IMR-90 (cell line): ENCODE results near the gene TEX13A. TPM values are rescaled to one million over a fixed set of nuclear protein-coding genes. Genes with fewer than 3 reads are reported as not detected.

Experiments used
- ATAC-seq: fragments of 200-7000 bp; cut with Tn5 transposase; 2 replicates; pipeline ENCODE4 v1.9.1; 2020; ENCODE audit warnings: low read depth, mild to moderate bottlenecking, moderate library complexity
- BruUV-seq: library from RNA; stranded (reverse); fragments of 400-500 nt; replicated peaks from 2 replicates; lab custom pipeline; 2021; lab: Mats Ljungman, UMichigan
- CTCF ChIA-PET: fragments of 300-600 bp; formaldehyde crosslinking; extraction: SDS; loops from one replicate; lab custom pipeline; 2021; ENCODE audit warnings: antibody characterized with exemption; lab: Yijun Ruan, JAX
- POLR2A ChIA-PET: fragments of 300-600 bp; sonication (Branson Sonifier 250); formaldehyde crosslinking; loops from one replicate; lab custom pipeline; 2022; ENCODE audit warnings: antibody characterized with exemption; ENCODE audit not compliant: unreplicated experiment; lab: Charles Lee
- DNase-seq: peaks from one replicate; pipeline ENCODE4 v3.0.0; 2013
- H2AFZ ChIP-seq: replicated peaks from 2 replicates; pipeline ENCODE3; 2013; ENCODE audit warnings: low read length, mild to moderate bottlenecking; ENCODE audit not compliant: poor library complexity
- H2AK5ac ChIP-seq: 2 replicates; pipeline ENCODE4 v1.6.1; 2013; ENCODE audit warnings: low read depth, low read length, inconsistent platforms
- H2AK9ac ChIP-seq: replicated peaks from 2 replicates; pipeline ENCODE3; 2013; ENCODE audit warnings: mild to moderate bottlenecking, low read depth, low read length, moderate library complexity; ENCODE audit not compliant: poor library complexity
- H2BK120ac ChIP-seq: 2 replicates; pipeline ENCODE4 v1.6.1; 2013; ENCODE audit warnings: low read depth, low read length, inconsistent platforms
- H2BK15ac ChIP-seq: 3 replicates; pipeline ENCODE4 v1.6.1; 2013; ENCODE audit warnings: low read depth, low read length, inconsistent platforms
- H2BK20ac ChIP-seq: 2 replicates; pipeline ENCODE4 v1.6.1; 2013; ENCODE audit warnings: low read depth, mild to moderate bottlenecking, inconsistent platforms, low read length, moderate library complexity
- H2BK5ac ChIP-seq: 2 replicates; pipeline ENCODE4 v1.6.1; 2013; ENCODE audit warnings: mild to moderate bottlenecking, low read depth, low read length, inconsistent platforms; ENCODE audit not compliant: poor library complexity, severe bottlenecking
- H3K14ac ChIP-seq: replicated peaks from 2 replicates; pipeline ENCODE4 v1.6.1; 2013; ENCODE audit warnings: low read depth, low read length, inconsistent platforms
- H3K18ac ChIP-seq: 2 replicates; pipeline ENCODE4 v1.6.1; 2013; ENCODE audit warnings: low read depth, low read length, control low read depth
- H3K23ac ChIP-seq: 2 replicates; pipeline ENCODE4 v1.6.1; 2013; ENCODE audit warnings: low read depth, low read length, inconsistent platforms
- H3K27ac ChIP-seq: 2 replicates; pipeline ENCODE4 v1.5.1; 2013; ENCODE audit warnings: mild to moderate bottlenecking, control low read depth, low read length; ENCODE audit not compliant: insufficient read depth
- H3K27me3 ChIP-seq: 2 replicates; pipeline ENCODE4 v1.6.1; 2013; ENCODE audit warnings: low read length; ENCODE audit not compliant: control insufficient read depth, insufficient read depth
- H3K36me3 ChIP-seq: 2 replicates; pipeline ENCODE4 v1.6.1; 2013; ENCODE audit warnings: low read length, mixed read lengths; ENCODE audit not compliant: control insufficient read depth, insufficient read depth
- H3K4ac ChIP-seq: 2 replicates; pipeline ENCODE4 v1.6.1; 2013; ENCODE audit warnings: low read depth, low read length, inconsistent platforms
- H3K4me1 ChIP-seq: 2 replicates; pipeline ENCODE4 v1.6.1; 2013; ENCODE audit warnings: low read length, mixed read lengths; ENCODE audit not compliant: control insufficient read depth, insufficient read depth
- H3K4me2 ChIP-seq: 2 replicates; pipeline ENCODE4 v1.6.1; 2013; ENCODE audit warnings: low read depth, mild to moderate bottlenecking, control low read depth, low read length, moderate library complexity
- H3K4me3 ChIP-seq: 2 replicates; pipeline ENCODE4 v1.5.1; 2013; ENCODE audit warnings: low read depth, mild to moderate bottlenecking, control low read depth, low read length, moderate library complexity; ENCODE audit not compliant: insufficient read depth
- H3K56ac ChIP-seq: 2 replicates; pipeline ENCODE4 v1.6.1; 2013; ENCODE audit warnings: low read length, inconsistent platforms; ENCODE audit not compliant: insufficient read depth; ENCODE audit errors: extremely low read depth
- H3K79me1 ChIP-seq, 2 experiments: 2 replicates each; pipeline ENCODE4 v1.6.1; 2013; ENCODE audit warnings: low read length in 2 of 2, inconsistent platforms in 1 of 2, low read depth in 1 of 2
- H3K9ac ChIP-seq: 2 replicates; pipeline ENCODE4 v1.6.1; 2013; ENCODE audit warnings: low read depth, low read length, control low read depth
- H3K9me1 ChIP-seq: 2 replicates; pipeline ENCODE4 v1.6.1; 2013; ENCODE audit warnings: low read length, inconsistent platforms; ENCODE audit not compliant: insufficient read depth
- H3K9me3 ChIP-seq: 2 replicates; pipeline ENCODE4 v1.6.1; 2013; ENCODE audit warnings: low read length; ENCODE audit not compliant: control insufficient read depth, insufficient read depth
- H4K20me1 ChIP-seq: 2 replicates; pipeline ENCODE4 v1.6.1; 2013; ENCODE audit warnings: low read length, inconsistent platforms; ENCODE audit not compliant: insufficient read depth
- H4K5ac ChIP-seq: 2 replicates; pipeline ENCODE4 v1.6.1; 2013; ENCODE audit warnings: mild to moderate bottlenecking, low read depth, low read length, control low read depth
- H4K8ac ChIP-seq, 2 experiments: 2 replicates each; pipeline ENCODE4 v1.6.1; 2013; ENCODE audit warnings: low read depth in 2 of 2, low read length in 2 of 2, control low read depth in 1 of 2, inconsistent platforms in 1 of 2
- H4K91ac ChIP-seq: 2 replicates; pipeline ENCODE4 v1.6.1; 2013; ENCODE audit warnings: low read depth, low read length, inconsistent platforms; ENCODE audit not compliant: insufficient read depth
- BHLHE40 ChIP-seq: fragments of 150-350 bp; IDR thresholded peaks from 2 replicates; pipeline ENCODE4 v1.6.1; 2016; ENCODE audit warnings: mild to moderate bottlenecking, low read depth, low read length
- CEBPB ChIP-seq: IDR thresholded peaks from 2 replicates; pipeline ENCODE4 v1.6.1; 2012; ENCODE audit warnings: low read depth, low read length, improper control_type of control experiment
- CHD1 ChIP-seq: IDR thresholded peaks from 2 replicates; pipeline ENCODE4 v1.6.1; 2012; ENCODE audit warnings: low read depth, low read length, improper control_type of control experiment
- CTCF ChIP-seq: conservative IDR thresholded peaks from 2 replicates; pipeline ENCODE4 v1.5.1; 2012; ENCODE audit warnings: mild to moderate bottlenecking, low read depth, low read length, improper control_type of control experiment
- ELK1 ChIP-seq: fragments of 150-350 bp; IDR thresholded peaks from 2 replicates; pipeline ENCODE4 v1.6.1; 2016; ENCODE audit warnings: low read depth, mild to moderate bottlenecking, low read length, moderate library complexity, borderline replicate concordance
- FOS ChIP-seq: fragments of 150-350 bp; IDR thresholded peaks from 2 replicates; pipeline ENCODE4 v1.6.1; 2016; ENCODE audit warnings: low read depth, low read length
- MAFK ChIP-seq: IDR thresholded peaks from 2 replicates; pipeline ENCODE4 v1.6.1; 2012; ENCODE audit warnings: low read depth, low read length, improper control_type of control experiment
- MAZ ChIP-seq: IDR thresholded peaks from 2 replicates; pipeline ENCODE4 v1.6.1; 2012; ENCODE audit warnings: low read depth, mild to moderate bottlenecking, low read length, improper control_type of control experiment, moderate library complexity, borderline replicate concordance
- MXI1 ChIP-seq: IDR thresholded peaks from 2 replicates; pipeline ENCODE4 v1.6.1; 2012; ENCODE audit warnings: low read depth, mild to moderate bottlenecking, low read length, moderate library complexity, borderline replicate concordance
- NFE2L2 ChIP-seq: fragments of 150-350 bp; IDR thresholded peaks from 2 replicates; pipeline ENCODE4 v1.6.1; 2016; ENCODE audit warnings: low read depth, mild to moderate bottlenecking, low read length
- POLR2A ChIP-seq: IDR thresholded peaks from 2 replicates; pipeline ENCODE4 v1.6.1; 2012; ENCODE audit warnings: mild to moderate bottlenecking, low read depth, low read length
- RAD21 ChIP-seq: IDR thresholded peaks from 2 replicates; pipeline ENCODE4 v1.6.1; 2012; ENCODE audit warnings: low read length, improper control_type of control experiment
- RCOR1 ChIP-seq: IDR thresholded peaks from 2 replicates; pipeline ENCODE4 v1.6.1; 2012; ENCODE audit warnings: mild to moderate bottlenecking, low read length, improper control_type of control experiment; ENCODE audit not compliant: insufficient replicate concordance
- RFX5 ChIP-seq: IDR thresholded peaks from 2 replicates; pipeline ENCODE4 v1.8.0; 2012; ENCODE audit warnings: low read depth, mild to moderate bottlenecking, low read length, moderate library complexity
- SMC3 ChIP-seq: fragments of 150-350 bp; IDR thresholded peaks from 2 replicates; pipeline ENCODE4 v1.6.1; 2016; ENCODE audit warnings: low read depth, mild to moderate bottlenecking, antibody characterized with exemption, low read length, moderate library complexity
- USF2 ChIP-seq: fragments of 150-350 bp; IDR thresholded peaks from 2 replicates; pipeline ENCODE4 v1.6.1; 2017; ENCODE audit warnings: mild to moderate bottlenecking, antibody characterized with exemption, low read length, low read depth
- dilution Hi-C: fragments of 300-500 bp; cut with HindIII; formaldehyde crosslinking; loops from one replicate; pipeline ENCODE4 v1.14.3; 2018; ENCODE audit warnings: low sequenced_read_pairs; ENCODE audit not compliant: unreplicated experiment
- in situ Hi-C: fragments of 300-500 bp; cut with MboI; formaldehyde crosslinking; loops from 3 replicates; pipeline ENCODE4 v1.14.3; 2019; ENCODE audit warnings: low sequenced_read_pairs, inconsistent platforms, mixed read lengths
- intact Hi-C: fragments of 100-400 bp; cut with micrococcal nuclease; formaldehyde crosslinking; loops from 2 replicates; pipeline ENCODE4 v1.10.0; 2022
- polyA plus RNA-seq, 3 experiments: library from polyadenylated mRNA; depleted of rRNA; stranded (reverse); fragments of >200 nt; gene quantifications; 2 replicates each; pipeline ENCODE4 v1.2.3, GENCODE V29; 2012; ENCODE audit warnings: low replicate concordance in 1 of 3
- total RNA-seq: library from RNA; depleted of rRNA; stranded (reverse); fragments of >200 nt; gene quantifications from 2 replicates; pipeline ENCODE4 v1.2.3, GENCODE V29; 2012

TEX13A gene
- total and polyA plus RNA-seq, 2 of the 4 experiments (the other 2 are of a cell fraction), result not detected

- Histone ChIP-seq H4K5ac (no peak overlapping the region), H3K4ac (no peak overlapping the region), H2BK15ac (no peak overlapping the region), H3K36me3 (no peaks in the 10 kb centered on the region), H3K27ac (no peak overlapping the region), H2AFZ (no peak overlapping the region), H2BK120ac (no peak overlapping the region), H2AK9ac (no peak overlapping the region), H3K9me3 (peaks cover 2% of the 10 kb centered on the region; the same call in 1 of the 2 replicates), H3K4me1 (no peaks in the 10 kb centered on the region), H3K14ac (no peak overlapping the region), H4K8ac (no peak overlapping the region), H3K79me1 (no peaks in the 10 kb centered on the region), H3K9me1 (no peaks in the 10 kb centered on the region), H4K20me1 (no peaks in the 10 kb centered on the region), H2AK5ac (no peak overlapping the region), H3K56ac (no peak overlapping the region), H4K91ac (no peak overlapping the region), H2BK20ac (no peak overlapping the region), H3K18ac (no peak overlapping the region), H3K27me3 (no peaks in the 10 kb centered on the region; the same call in 1 of the 2 replicates), H3K23ac (no peak overlapping the region), H3K4me3 (no peak overlapping the region), H3K4me2 (no peak overlapping the region), H2BK5ac (no peak overlapping the region), H3K9ac (no peak overlapping the region)
- CTCF ChIA-PET, result no interaction called here
- ATAC-seq, result no peak
- TF ChIP-seq MAFK (no peak), BHLHE40 (no peak), CHD1 (no peak), MAZ (no peak), SMC3 (no peak), CTCF (no peak), MXI1 (no peak), POLR2A (no peak), RFX5 (no peak), ELK1 (no peak), FOS (no peak), NFE2L2 (no peak), RCOR1 (no peak), RAD21 (no peak), CEBPB (no peak), USF2 (no peak)
- no TSS peak for BruUV-seq
- dilution Hi-C loops, result no loop called here
- intact Hi-C loops, result no loop called here
- no peak for DNase-seq
- POLR2A ChIA-PET, result no interaction called here
- in situ Hi-C loops, result no loop called here
Observed at GRCh38 chrX:105209406-105209805, 11.1 kb downstream of the TEX13A start.
